Measurements from ENCODE around the gene TRAF3.

GRCh38 chr14:102749393-102750305, 27.6 kb upstream of the TRAF3 start:
- TF ChIP-seq CTCF (IDR thresholded peaks at IDR 0.05; ENCODE audit: low read length), result no peak
- no peak for TF ChIP-seq EZH2 (IDR thresholded peaks at IDR 0.05; ENCODE audit: borderline replicate concordance, low read length)

Data from OCI-LY1 (cell line).